Hematopoietic multipotent progenitor cell treated with erythropoietin and hydrocortisone succinate and interleukin-3 and kit ligand, for 6 days (in vitro differentiated cells): ENCODE data around the gene LRP2.

Experiments used
- DNase-seq: peaks from one replicate; pipeline ENCODE4 v3.0.0-alpha.2; 2015

Gene LRP2

GRCh38 chr2:169082995-169083394, 279.3 kb downstream of the LRP2 start:
- no peak for DNase-seq

GRCh38 chr2:169081551-169081950, 280.8 kb downstream of the LRP2 start:
- no peak for DNase-seq

DNA sequence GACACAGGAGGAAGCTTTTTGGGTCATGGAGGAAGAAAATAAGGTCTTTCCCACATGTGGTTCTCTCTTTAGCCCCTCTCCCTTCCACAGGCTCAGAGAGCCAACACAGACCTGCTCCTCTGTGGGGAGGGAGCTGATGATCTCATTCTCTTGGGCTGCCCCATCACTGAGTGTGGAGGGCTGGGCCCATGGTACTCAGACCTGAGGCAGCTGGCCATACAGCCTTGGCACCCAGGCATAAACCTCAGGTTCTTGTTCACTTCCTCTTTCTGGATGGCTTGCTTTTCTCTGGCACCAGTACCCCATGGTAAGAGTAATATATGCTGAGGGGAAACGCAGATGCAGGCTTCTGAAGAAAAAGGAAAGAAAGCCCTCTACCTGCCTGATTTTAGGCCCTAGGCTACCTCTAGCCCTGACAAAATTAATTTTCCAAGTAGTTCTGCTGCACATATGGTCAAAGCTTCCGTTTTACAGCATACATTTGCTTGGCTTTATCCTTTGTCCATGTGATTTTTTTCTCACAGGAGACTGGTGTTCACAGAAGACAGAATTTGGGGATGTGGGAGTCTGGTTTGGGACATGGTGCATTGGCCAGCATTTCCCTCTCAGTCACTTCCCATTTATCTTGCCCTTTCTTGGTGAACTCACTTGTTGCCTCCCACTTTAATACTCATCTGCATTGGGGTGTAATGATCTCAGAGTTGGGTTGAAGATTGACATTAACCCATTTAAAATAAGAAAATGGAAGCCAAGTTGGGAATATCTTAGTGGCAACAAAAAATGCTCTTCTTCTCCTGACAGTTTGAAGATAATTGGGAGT, 281.9 kb downstream of the LRP2 start:
- DNase-seq = peak; percentile 64

DNA sequence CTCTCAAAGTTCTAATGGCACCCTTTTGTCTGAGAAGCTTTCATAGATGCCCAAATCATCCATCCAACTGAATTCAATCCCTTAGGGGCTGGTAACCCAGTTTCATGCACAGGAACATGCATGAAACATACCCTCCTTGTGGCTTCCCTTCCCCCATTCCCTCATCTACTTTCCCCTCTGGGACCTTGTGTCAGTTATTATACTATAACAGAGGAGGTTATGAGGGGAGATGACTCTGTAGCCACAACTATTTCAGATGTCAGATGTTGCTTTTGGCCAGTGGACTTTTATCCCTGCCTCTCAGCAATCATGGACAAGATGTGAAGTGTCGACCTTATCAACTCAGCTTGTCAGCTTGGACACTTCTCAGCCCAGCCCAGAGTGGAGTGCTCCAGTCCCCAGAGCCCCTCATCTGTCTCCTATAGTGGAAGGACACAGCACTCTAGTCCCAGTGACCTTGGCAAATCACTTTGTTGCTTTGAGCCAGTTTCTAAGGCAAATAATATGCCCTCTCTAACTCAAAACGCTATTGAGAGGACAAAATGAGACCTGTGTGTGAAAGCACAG, 284.6 kb downstream of the LRP2 start:
- no peak for DNase-seq
